OCI-LY7 (cell line): ENCODE data around the gene LRRC9.

Experiments
- CTCF ChIP-seq: fragments of 200-600 bp; sonication (generic); conservative IDR thresholded peaks from 2 replicates; pipeline ENCODE4 v1.5.1; 2014; ENCODE audit warnings: mild to moderate bottlenecking, antibody characterized with exemption, low read length, moderate library complexity, mixed read lengths
- EZH2phosphoT487 ChIP-seq: fragments of 200-600 bp; sonication (generic); IDR thresholded peaks from 2 replicates; pipeline ENCODE4 v1.6.1; 2018; ENCODE audit warnings: low read depth, borderline replicate concordance, mild to moderate bottlenecking, mixed run types, antibody characterized with exemption, low read length, moderate library complexity, mixed read lengths

- no peak for TF ChIP-seq CTCF
- TF ChIP-seq EZH2phosphoT487, result no peak
Measured at GRCh38 chr14:60058087-60058486, 138.1 kb downstream of the LRRC9 start.
